PFSK-1 (cell line): ENCODE measurements around the gene FOXC1.

Experiments
- POLR2AphosphoS5 ChIP-seq: IDR thresholded peaks from 2 replicates; pipeline ENCODE4 v1.6.1; 2012; ENCODE audit warnings: low read depth, mild to moderate bottlenecking, control low read depth, low read length, moderate library complexity
- TAF1 ChIP-seq: IDR thresholded peaks from 2 replicates; pipeline ENCODE4 v1.6.1; 2012; ENCODE audit warnings: low read length, control low read depth, borderline replicate concordance; ENCODE audit not compliant: insufficient read depth

GRCh38 chr6:1569377-1569776 is 40.3 kb upstream of the FOXC1 start:
- TF ChIP-seq POLR2AphosphoS5, result no peak
- no peak for TF ChIP-seq TAF1
